HG03432 (cell line): Measurements from ENCODE around the gene CCR4.
"Not testable (repeated sequence)": the region's sequence is repeated elsewhere in the genome, so short reads cannot be mapped to it uniquely, and the experiment has no call there.

Experiments
- ATAC-seq: cut with Tn5 transposase; IDR thresholded peaks from one replicate; pipeline ENCODE4 v1.9.1; 2021; ENCODE audit warnings: mild to moderate bottlenecking, moderate library complexity; ENCODE audit not compliant: unreplicated experiment

CCR4 gene

GRCh38 chr3:32951410-32951811 is at the start of gene CCR4:
TSS of gene CCR4 (plus strand) at chr3:32951644. CDS start at chr3:32953423, 1,779 bp downstream.
- peak; percentile 41 for ATAC-seq

- not testable (repeated sequence) for ATAC-seq
Observed at GRCh38 chr3:32902887-32903371, 48.5 kb upstream of the CCR4 start.

- no peak for ATAC-seq
Observed at GRCh38 chr3:32903953-32904352, 47.5 kb upstream of the CCR4 start.

GRCh38 chr3:32909999-32910398 is 41.4 kb upstream of the CCR4 start:
- no peak for ATAC-seq

- ATAC-seq = no peak
Observed at GRCh38 chr3:32910954-32911353, 40.5 kb upstream of the CCR4 start.

GRCh38 chr3:32912046-32912445 is 39.4 kb upstream of the CCR4 start:
- ATAC-seq = no peak

- ATAC-seq = no peak
Observed at GRCh38 chr3:32913790-32914446, 37.5 kb upstream of the CCR4 start.

GRCh38 chr3:32919920-32920319 is 31.5 kb upstream of the CCR4 start:
- no peak for ATAC-seq

GRCh38 chr3:32922078-32922477 is 29.4 kb upstream of the CCR4 start:
- ATAC-seq = no peak

GRCh38 chr3:32930161-32930560 is 21.3 kb upstream of the CCR4 start:
- no peak for ATAC-seq

GRCh38 chr3:32931273-32931672 is 20.2 kb upstream of the CCR4 start:
- ATAC-seq = not testable (repeated sequence)

GRCh38 chr3:32934150-32934742 is 17.2 kb upstream of the CCR4 start:
- ATAC-seq = no peak

- ATAC-seq = no peak
Observed at GRCh38 chr3:32937331-32937730, 14.1 kb upstream of the CCR4 start.

GRCh38 chr3:32939531-32940284 is 11.7 kb upstream of the CCR4 start:
- not testable (repeated sequence) for ATAC-seq

GRCh38 chr3:32940726-32941125 is 10.7 kb upstream of the CCR4 start:
- no peak for ATAC-seq

GRCh38 chr3:32945136-32945535 is 6.3 kb upstream of the CCR4 start:
- ATAC-seq = no peak

GRCh38 chr3:32945598-32945997 is 5.8 kb upstream of the CCR4 start:
- ATAC-seq = not testable (repeated sequence)

- peak; percentile 35 for ATAC-seq
Observed at GRCh38 chr3:32946973-32947788, 4.3 kb upstream of the CCR4 start.

- peak; percentile 90 for ATAC-seq
Observed at GRCh38 chr3:32947789-32948238, 3.6 kb upstream of the CCR4 start.

- ATAC-seq = no peak
Observed at GRCh38 chr3:32948625-32949445, 2.6 kb upstream of the CCR4 start.
